Inflammatory macrophage (primary cell): Measurements from ENCODE around the gene PPA1.
"Not testable (repeated sequence)": the region's sequence is repeated elsewhere in the genome, so short reads cannot be mapped to it uniquely, and the experiment has no call there.

Source experiments
- DNase-seq, 2 donors: peaks; one replicate each; pipeline ENCODE4 v3.0.0-alpha.2; 2020 to 2022

Gene PPA1

DNA sequence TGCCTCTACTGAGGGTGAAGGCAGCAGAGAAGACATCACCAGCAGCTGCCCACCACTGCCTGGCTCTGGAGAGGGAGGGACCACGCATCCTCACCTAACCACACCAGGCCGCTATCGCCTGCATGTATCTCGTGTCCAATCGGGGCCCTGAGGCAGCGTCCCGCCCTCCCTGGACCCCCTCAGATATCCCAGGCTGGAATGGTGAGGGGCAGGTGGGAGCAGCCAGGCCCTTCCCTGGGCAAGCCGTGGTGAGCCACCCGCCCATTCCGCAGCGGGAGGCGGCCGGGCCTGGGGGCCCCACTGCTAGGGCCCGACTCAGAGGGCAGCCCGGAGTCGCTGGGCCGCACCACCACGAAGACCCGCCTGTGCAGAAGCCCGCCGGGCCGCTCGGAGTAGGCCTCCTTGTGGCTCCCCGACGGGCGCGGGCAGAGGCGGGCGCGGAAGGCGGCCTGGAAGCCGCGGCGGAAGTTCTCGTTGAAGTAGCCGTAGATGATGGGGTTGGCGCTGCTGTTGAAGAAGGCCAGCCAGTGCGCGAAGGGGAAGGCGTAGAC, 21.6 kb upstream of the PPA1 start:
- DNase-seq, result peak in 1 of 2 donors; percentile 12

DNA sequence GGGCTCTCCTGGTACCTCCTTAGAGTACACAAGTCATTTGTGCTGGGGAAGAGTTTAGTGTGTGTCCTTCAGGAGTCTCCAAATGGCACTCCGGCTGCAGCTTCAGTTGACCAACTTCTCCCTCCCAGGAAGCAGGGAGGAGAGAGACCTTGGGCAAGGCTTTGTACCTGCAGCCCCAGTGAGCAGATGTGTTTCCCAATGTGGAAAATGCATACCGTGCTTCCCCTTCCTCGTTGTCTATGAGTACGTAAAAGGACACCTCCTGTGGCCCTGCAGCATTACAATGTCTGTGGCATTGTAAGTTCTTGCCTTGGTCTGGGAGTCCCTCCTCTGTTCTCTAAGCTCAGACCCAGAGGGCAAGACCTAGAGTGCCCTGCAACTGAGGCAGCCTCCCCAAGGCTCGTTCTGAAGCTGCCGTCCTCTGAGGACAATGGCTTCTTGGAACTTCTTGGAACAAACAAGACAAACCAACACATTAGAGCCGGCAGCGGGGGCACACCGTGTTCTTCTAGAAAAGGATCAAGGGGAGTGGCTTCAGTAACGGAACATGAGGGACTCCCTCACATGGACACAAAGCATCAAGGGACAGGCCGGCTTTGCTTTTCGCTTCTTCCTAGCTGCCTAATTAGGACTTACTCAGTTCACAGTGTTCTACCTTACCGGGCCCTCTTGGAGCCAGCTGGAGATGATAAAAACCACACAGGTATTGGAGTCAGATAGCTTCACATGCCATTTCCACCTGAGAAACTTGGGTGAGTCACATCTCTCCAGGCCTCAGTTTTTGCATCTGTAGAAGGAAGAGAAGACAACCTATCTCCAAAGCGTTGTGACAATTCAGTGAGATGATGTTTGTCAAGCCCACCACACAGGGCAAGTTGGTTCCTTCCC, 20.9 kb upstream of the PPA1 start:
- DNase-seq, result no peak

GRCh38 chr10:70250961-70251680, 17.9 kb upstream of the PPA1 start:
- DNase-seq, result no peak

DNA sequence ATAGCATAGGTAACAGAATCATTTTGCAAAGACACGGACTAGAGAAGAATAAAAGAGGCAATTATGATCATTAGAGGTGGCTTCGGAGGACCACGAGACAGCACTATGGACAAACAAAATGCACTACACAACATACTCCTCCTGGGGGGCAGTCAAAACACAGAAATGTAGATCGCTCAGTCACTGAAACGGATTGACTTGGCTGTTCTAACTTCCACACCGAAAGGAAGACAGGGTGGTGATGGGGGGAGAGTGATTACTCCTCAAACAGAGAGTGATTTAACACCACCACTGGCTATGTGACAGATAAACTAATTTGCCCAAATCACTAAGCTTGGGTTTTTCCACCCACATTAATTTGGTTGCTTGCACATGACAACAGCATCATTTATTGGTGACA, 14.1 kb upstream of the PPA1 start:
- no peak for DNase-seq

- no peak for DNase-seq
Observed at GRCh38 chr10:70241081-70241480, 7.9 kb upstream of the PPA1 start.

- not testable (repeated sequence) for DNase-seq
Observed at GRCh38 chr10:70239986-70240385, 6.8 kb upstream of the PPA1 start.

DNA sequence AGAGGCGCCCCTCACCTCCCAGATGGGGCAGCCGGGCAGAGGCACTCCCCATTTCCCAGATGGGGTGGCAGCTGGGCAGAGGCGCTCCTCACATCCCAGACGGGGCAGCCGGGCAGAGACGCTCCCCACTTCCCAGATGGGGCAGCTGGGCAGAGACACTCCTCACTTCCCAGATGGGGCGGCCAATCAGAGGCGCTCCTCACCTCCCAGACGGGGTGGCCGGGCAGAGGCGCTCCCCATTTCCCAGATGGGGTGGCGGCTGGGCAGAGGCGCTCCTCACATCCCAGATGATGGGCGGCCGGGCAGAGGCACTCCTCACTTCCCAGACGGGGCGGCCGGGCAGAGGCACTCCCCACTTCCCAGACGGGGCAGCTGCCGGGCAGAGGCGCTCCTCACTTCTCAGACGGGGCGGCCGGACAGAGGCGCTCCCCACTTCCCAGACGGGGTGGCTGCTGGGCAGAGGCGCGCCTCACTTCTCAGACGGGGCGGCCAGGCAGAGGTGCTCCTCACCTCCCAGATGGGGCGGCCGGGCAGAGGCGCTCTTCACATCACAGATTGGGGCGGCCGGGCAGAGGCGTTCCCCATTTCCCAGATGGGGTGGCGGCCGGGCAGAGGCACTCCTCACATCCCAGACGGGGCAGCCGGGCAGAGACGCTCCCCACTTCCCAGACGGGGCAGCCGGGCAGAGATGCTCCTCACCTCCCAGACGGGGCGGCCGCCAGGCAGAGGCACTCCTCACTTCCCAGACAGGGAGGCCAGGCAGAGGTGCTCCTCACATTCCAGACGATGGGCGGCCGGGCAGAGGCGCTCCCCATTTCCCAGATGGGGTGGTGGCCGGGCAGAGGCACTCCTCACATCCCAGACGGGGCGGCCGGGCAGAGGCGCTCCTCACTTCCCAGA, 6.1 kb upstream of the PPA1 start:
- DNase-seq, result not testable (repeated sequence)

DNA sequence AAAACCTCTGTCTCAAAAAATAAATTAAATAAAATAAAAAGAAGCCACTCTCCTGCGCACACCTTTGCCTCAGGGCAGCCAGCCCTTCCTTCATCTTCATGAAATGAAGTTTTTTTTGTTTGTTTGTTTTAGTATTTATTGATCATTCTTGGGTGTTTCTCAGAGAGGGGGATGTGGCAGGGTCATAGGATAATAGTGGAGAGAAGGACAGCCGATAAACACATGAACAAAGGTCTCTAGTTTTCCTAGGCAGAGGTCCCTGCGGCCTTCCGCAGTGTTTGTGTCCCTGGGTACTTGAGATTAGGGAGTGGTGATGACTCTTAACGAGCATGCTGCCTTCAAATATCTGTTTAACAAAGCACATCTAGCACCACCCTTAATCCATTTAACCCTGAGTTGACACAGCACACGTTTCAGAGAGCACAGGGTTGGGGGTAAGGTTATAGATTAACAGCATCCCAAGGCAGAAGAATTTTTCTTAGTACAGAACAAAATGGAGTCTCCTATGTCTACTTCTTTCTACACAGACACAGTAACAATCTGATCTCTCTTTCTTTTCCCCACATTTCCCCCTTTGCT, 4.8 kb upstream of the PPA1 start:
- not testable (repeated sequence) for DNase-seq

DNA sequence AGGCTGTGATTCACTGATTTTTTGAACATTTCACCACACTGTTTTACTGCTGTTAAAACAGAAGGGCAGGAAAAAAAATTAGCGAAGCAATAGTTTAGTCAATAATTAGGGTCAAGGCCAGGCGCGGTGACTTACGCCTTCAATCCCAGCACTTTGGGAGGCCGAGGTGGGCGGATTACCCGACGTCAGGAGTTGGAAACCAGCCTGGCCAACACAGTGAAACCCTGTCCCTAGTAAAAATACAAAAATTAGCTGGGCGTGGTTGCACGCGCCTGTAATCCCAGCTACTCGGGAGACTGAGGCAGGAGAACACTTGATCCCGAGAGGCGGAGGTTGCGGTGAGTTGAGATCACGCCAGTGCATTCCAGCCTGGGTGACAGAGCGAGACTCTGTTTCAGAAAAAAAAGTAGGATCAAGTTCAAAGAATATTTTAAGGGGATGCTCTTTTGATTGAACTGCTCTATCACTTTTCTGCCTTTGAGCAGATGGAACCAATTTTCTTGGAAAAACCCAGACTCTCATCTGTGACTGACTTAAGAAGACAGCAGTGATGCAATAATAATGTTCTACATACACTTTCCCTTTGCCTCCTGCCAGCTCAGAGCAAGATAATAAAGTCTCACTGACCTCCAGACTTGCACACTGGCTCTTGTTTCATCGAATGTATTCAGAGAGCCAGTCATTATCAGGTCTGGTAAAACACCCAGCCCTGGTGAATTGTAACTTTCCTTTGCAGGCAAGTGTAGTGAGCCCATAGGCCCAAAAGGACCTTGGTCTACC, 1.6 kb upstream of the PPA1 start:
- no peak for DNase-seq

DNA sequence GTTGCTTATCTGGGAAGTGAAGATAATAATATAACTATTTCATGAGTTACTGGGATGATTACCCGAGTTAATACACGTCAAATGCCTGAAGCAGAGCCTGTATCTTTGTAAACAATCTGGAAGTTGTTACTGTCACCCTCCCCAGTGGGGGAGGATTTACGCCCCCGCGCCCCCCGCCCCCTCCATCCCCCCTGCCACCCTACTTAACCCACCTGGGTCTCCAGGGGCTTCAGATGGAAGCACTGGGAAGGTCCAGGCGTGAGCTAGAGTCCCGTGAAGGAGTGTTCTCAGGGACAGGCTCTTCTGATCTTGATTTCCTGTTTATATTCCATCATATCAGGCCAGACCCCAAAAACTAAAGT, 691 bp upstream of the PPA1 start:
- DNase-seq, result no peak

GRCh38 chr10:70232859-70233108, 445 bp downstream of the PPA1 start:
- DNase-seq, result no peak

DNA sequence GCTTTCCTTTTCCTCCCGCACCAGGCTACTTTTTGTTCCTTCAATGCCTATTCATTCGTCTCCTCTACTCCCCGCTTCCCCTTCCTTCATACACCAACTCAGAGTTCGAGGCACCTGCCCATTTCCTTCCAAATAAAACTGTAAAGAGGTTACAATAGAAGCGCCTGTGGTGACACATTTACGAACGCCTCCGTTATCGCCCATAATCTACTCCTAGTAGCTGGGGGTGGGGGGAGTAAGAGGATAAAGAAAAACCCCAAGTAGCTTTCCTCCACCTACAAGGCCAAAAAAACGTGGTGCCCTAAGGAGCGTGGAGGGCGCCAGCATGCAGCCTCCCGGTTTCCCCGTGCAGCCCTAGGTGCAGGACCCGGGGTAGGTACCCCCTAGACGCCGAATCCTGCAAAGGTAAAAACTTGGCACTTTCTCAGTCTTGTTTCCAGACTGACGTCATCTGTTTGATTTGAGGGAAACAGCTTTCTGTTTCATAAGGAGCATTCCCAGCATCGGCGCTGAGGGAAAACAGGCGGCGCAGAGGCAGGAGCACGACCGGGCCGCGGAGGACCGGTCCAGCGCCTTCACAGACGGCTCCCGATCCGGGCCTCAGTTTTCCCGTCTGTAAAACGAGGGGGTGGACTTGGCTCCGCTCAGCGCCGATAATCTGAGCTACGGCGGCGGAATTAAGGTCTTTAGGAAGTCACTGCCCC, 922 bp downstream of the PPA1 start:
- DNase-seq, result peak in 1 of 2 donors; percentile 8

- DNase-seq, result no peak
Observed at GRCh38 chr10:70228491-70228890, 4.7 kb downstream of the PPA1 start.

DNA sequence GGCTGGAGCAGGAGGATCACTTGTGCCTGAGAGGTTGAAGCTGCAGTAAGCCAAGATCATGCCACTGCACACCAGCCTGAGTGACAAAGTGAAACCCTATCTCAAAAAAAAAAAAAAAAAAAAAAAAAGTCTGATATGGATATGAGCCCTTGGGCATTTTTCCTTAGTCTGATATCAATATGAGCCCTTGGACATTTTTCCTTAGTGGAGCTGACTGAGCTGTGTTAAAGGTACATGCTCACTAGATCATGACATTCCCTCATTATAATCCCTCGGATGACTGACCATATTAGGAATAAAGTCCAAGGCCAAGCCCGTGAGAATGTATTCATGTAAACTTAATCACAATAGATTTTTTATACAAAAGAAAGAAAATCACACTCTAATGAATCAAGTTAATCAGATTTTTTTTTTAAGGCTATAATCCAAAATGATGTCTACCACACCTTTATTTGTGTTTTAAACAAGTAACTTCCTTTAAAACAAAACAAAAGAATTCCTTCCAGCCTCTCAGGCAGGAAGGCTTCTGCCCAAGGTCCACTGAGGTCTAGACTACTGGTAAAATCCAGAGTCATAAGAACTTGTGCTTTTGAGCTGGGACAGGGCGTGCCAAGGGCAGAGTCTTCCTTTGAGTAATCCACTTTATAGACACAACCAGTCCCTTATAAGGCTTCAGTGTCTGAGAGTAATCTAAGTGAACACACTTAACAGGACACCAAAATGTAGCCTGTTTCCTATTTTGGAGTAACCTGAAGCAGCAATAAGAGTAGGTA, 5.5 kb downstream of the PPA1 start:
- no peak for DNase-seq

GRCh38 chr10:70223728-70224127, 9.5 kb downstream of the PPA1 start:
- no peak for DNase-seq

GRCh38 chr10:70222811-70223447, 10.3 kb downstream of the PPA1 start:
- DNase-seq, result not testable (repeated sequence)

GRCh38 chr10:70222340-70222794, 10.9 kb downstream of the PPA1 start:
- no peak for DNase-seq

GRCh38 chr10:70221030-70221429, 12.2 kb downstream of the PPA1 start:
- no peak for DNase-seq

GRCh38 chr10:70212879-70213278, 20.4 kb downstream of the PPA1 start:
- DNase-seq, result no peak

DNA sequence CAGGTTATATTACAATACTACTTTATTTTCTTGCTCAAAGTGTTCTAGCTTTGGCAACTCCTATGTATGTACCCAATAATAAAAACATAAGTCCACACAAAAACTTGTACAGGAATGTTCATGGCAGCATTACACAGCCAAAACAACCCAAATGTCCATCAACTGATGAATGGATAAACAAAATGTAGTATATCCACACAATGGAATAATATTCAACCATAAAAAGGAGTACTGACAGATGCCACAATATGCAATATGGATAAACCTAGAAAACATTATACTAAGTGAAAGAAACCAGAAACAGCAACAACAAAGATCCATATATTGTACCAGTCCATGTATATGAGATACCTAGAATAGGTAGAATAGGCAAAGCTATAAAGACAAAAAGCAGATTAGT, 21.0 kb downstream of the PPA1 start:
- DNase-seq, result no peak
